Measurements from ENCODE around the gene CCDC28A.
"Not testable (repeated sequence)": the region's sequence is repeated elsewhere in the genome, so short reads cannot be mapped to it uniquely, and the experiment has no call there.

Gene CCDC28A

GRCh38 chr6:138773177-138774091 is at the start of gene CCDC28A:
TSS of gene CCDC28A (plus strand) at chr6:138773769. CDS start at chr6:138776121, 2,352 bp downstream.
- peak; percentile 89 for DNase-seq (ENCODE audit: low read depth, low spot score)

DNA sequence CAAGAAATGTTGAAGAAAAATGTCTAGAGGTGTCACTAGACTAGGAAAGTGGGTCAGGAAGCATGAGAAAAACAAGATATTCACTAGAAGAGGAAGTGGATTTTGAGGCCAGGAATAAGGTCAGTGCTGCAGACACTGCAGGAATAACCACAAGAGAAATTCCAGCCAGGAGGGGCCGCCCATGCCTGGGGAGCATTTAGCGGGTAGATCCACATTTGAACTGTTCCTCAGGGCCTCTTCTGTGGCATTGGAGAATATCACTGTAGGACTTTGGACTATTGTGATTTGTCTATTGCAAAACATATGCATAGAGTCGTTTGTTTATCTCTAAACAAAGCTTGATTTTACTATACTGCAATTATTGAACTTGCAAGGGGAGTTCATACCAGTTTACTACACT is 49.6 kb upstream of the CCDC28A start:
- DNase-seq (ENCODE audit: low read depth, low spot score), result no peak

GRCh38 chr6:138726066-138726756 is 47.4 kb upstream of the CCDC28A start:
- DNase-seq (ENCODE audit: low read depth, low spot score), result no peak

DNA sequence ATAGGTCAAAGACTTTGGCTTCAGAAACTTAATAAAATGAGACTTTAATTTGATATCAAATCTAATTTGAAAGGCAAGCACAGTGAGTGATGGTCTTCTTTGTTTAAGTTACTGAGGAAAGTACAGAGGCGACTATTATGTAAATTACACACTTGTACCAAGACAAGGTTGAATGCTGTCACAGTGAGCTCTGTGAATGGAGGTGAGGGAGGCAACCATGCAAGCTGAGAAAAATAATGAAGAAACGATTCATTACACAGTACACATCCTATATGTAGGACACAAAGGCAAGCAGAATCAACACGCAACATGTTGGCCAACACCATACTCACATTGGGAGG is 46.8 kb upstream of the CCDC28A start:
- no peak for DNase-seq (ENCODE audit: low read depth, low spot score)

- no peak for DNase-seq (ENCODE audit: low read depth, low spot score)
Measured at GRCh38 chr6:138727182-138727581, 46.4 kb upstream of the CCDC28A start.

GRCh38 chr6:138728662-138729061 is 44.9 kb upstream of the CCDC28A start:
- DNase-seq (ENCODE audit: low read depth, low spot score), result no peak

- not testable (repeated sequence) for DNase-seq (ENCODE audit: low read depth, low spot score)
Measured at GRCh38 chr6:138730037-138730436, 43.5 kb upstream of the CCDC28A start.

DNA sequence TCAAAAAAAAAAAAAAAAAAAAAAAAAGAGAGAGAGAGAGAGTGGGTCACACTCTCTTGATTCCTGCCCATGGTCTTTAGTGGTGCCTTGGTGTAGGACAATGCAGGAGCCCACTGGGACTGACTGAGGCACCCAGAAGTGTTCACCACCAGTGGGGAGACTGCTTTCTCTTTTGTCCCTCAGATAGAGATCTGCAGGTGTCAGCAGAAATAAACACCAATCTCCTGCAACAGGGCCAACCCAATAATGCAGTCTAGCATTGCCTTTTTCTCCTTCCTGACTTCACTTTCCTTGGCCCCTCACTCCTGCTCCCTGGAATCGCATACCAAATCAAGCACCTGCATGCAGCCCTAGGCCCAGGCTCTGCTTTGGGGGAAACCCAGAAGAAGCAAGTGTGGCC is 39.0 kb upstream of the CCDC28A start:
- DNase-seq (ENCODE audit: low read depth, low spot score), result no peak

- DNase-seq (ENCODE audit: low read depth, low spot score), result no peak
Measured at GRCh38 chr6:138736640-138737039, 36.9 kb upstream of the CCDC28A start.

DNA sequence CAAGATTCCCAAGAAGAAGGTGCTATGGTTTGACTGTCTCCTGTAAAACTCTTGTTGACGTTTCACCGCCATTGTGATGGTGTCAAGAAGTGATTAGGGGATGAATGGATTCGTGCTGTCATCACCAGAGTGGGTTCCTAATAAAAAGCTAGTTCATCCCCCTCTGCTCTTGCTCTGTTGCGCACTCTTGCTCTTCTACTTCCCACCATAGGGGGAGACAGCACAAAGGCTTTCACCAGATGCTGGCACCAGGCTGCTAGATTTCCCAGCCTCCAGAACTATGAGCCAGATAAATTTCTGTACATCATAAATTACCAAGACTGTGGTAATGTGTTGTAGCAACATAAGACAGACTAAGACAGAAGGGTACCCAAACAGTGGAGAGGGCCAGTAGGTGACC is 21.6 kb upstream of the CCDC28A start:
- DNase-seq (ENCODE audit: low read depth, low spot score), result no peak

- DNase-seq (ENCODE audit: low read depth, low spot score), result no peak
Measured at GRCh38 chr6:138757136-138757535, 16.4 kb upstream of the CCDC28A start.

- DNase-seq (ENCODE audit: low read depth, low spot score), result no peak
Measured at GRCh38 chr6:138765896-138766655, 7.5 kb upstream of the CCDC28A start.

DNA sequence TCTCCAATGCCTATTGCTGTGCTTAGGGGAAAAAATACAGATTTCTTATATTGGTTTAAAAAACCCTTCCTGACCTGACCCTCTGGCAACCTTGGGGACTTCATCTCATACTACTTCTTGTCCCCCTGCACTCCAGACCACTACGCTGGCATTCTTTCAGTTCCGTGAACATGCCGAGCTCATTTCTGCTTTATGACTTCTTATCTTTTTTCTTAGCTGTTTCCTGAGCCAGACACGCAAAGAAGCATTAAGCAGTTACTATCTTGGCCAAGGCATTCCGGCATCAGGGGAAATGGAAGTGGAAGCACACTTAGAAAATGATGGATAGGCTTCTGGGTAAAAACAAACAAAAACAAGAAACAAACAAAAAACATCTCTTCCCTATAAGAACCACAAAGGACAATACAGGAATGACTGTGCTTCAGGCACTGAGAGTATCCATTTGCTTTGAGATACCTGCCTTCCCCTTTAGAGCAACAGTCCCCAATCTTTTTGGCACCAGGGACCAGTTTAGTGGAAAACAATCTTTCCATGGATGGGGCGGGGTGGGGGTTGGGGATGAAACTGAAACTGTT is 4.4 kb upstream of the CCDC28A start:
- no peak for DNase-seq (ENCODE audit: low read depth, low spot score)

- no peak for DNase-seq (ENCODE audit: low read depth, low spot score)
Measured at GRCh38 chr6:138772596-138773176, 883 bp upstream of the CCDC28A start.

- DNase-seq (ENCODE audit: low read depth, low spot score), result no peak
Measured at GRCh38 chr6:138774370-138774769, 801 bp downstream of the CCDC28A start.

DNA sequence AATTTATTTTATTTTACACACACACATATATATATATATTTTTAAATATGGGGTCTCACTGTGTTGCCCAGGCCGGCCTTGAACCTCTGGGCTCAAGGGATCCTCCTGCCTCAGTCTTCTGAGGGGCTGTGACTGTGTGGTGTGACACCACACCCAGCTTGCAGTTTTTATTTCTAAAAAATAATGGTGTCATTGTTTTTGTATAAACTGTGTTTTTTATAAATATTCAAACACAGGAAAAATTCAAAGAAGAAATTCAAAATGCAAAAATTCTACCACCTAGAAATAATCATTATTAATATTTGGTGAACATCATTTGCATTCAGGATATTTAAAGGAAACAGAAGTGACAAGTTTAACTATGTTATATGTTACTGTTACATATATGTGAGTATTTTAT is 3.1 kb downstream of the CCDC28A start:
- no peak for DNase-seq (ENCODE audit: low read depth, low spot score)

GRCh38 chr6:138778331-138778730 is 4.8 kb downstream of the CCDC28A start:
- DNase-seq (ENCODE audit: low read depth, low spot score), result no peak

DNA sequence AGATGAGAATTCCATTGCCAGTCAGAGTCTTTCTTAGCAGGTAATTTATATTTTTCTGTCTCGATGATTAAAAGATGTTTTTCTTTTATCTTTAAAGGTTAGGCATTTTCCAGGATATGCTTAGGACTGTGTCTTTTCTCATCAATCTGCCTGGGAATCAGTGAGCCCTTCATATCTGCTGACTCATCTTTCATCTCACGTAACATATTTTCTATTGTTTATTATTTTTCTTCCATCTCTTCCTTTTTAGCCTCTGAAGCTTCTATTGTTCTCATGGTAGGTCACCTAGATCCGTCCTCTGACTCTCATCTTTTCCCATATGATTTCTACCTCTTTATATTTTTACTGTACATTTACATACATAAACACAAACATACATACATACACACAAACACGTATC is 8.7 kb downstream of the CCDC28A start:
- DNase-seq (ENCODE audit: low read depth, low spot score), result no peak

DNA sequence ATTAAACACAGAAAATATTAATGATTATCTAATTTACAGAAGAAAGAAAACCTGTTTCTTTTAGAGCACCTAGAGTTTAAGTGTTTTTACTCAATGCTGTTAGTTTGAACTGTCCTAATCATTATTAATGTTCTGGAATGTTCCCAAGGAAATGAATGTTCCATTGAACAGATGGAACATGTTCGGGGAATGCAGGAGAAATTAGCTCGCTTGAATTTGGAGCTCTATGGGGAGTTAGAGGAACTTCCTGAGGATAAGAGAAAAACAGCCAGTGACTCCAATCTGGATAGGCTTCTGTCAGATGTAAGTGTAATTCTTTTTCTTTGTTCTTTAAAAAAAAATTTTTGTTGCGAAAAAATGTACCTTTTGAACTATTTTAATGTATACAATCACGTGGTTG is 11.5 kb downstream of the CCDC28A start:
- no peak for DNase-seq (ENCODE audit: low read depth, low spot score)

DNA sequence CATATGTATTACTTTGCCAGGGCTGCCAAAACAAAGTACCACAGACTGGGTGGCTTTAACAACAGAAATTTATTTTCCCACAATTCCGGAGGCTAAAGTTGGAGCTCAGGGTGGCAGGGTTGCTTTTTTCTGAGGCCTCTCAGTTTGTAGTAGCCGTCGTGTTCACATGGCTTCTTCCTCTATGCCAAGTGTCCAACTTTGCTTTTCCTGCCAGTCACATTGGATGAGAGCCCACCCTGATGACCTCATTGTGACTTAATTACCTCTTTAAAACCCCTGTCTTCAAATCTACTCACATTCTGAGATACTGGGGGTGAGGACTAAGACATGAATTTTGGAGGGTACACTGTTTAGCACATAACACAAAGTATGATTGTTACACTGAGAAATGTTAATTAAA is 12.4 kb downstream of the CCDC28A start:
- DNase-seq (ENCODE audit: low read depth, low spot score), result no peak

DNA sequence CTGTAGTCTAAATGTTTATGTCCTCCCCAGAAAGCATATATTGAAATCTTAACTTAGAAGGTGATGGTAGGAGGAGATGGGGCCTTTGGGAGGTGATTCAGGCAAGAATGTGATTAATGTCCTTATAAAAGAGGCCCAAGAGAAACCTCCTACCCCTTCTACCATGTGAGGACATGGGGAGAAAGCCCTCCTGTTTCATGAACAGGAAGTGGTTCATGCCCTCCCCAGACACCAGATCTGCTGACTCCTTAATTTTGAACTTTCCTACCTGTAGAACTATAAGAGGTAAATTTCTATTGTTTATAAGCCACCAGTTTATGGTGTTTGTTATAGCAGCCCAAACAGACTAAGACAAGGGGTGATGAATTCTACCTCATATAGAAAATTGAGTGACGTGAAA is 13.6 kb downstream of the CCDC28A start:
- no peak for DNase-seq (ENCODE audit: low read depth, low spot score)

All from brain pericyte (primary cell).